ENCODE measurements around the gene VPREB3. TPM values are rescaled to one million over a fixed set of nuclear protein-coding genes. Genes with fewer than 3 reads are reported as not detected.
A peak's percentile ranks its signal among the peaks of the same experiment; 100 is the strongest.
"Not testable (repeated sequence)": the region's sequence is repeated elsewhere in the genome, so short reads cannot be mapped to it uniquely, and the experiment has no call there.

VPREB3 gene
- polyA plus RNA-seq, 4 donors = 0.51 to 1.1 (median 0.77) TPM

- DNase-seq (ENCODE audit: low read depth in 4 of 4, low spot score in 2 of 4) = no peak
Measured at GRCh38 chr22:23745791-23746190, 8.4 kb downstream of the VPREB3 start.

- DNase-seq (ENCODE audit: low read depth in 4 of 4, low spot score in 2 of 4) = no peak
Measured at GRCh38 chr22:23744485-23744884, 9.7 kb downstream of the VPREB3 start.

DNA sequence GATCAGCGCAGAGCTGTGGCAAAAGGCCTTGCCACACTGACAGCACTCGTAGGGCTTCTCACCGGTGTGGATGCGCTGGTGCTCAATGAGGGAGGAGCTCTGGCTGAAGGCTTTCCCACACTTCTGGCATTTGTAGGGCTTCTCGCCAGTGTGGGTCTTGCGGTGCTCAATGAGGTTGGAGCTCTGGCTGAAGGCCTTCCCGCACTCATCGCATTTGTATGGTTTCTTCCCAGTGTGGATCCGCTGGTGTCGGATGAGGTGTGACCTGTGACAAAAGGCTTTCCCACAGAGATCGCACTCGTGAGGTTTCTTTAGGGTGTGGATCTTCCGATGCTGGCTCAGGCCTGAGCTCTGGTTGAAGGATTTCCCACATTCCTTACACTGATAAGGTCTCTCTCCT, 10.2 kb downstream of the VPREB3 start:
- no peak for DNase-seq (ENCODE audit: low read depth in 4 of 4, low spot score in 2 of 4)

DNA sequence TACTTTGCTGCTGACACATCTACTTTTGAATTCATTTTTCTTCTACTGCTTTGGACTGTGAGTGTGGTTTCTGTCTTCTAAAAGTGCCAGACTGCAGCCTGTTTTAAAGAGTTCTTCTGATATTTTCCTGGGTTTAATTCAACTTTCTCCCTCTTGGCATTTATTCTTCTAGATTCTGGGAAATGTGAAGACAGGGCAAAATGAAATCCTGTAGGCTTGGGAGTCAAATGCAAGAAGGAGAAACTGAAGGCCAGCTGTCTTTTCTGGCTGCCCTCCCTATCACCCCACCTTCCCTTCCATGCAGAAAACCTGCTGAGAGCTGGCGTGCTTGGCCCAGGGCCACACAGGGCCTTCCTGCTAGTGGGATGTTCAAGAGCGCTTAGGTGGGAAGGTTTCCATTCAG, 10.9 kb downstream of the VPREB3 start:
- no peak for DNase-seq (ENCODE audit: low read depth in 4 of 4, low spot score in 2 of 4)

DNA sequence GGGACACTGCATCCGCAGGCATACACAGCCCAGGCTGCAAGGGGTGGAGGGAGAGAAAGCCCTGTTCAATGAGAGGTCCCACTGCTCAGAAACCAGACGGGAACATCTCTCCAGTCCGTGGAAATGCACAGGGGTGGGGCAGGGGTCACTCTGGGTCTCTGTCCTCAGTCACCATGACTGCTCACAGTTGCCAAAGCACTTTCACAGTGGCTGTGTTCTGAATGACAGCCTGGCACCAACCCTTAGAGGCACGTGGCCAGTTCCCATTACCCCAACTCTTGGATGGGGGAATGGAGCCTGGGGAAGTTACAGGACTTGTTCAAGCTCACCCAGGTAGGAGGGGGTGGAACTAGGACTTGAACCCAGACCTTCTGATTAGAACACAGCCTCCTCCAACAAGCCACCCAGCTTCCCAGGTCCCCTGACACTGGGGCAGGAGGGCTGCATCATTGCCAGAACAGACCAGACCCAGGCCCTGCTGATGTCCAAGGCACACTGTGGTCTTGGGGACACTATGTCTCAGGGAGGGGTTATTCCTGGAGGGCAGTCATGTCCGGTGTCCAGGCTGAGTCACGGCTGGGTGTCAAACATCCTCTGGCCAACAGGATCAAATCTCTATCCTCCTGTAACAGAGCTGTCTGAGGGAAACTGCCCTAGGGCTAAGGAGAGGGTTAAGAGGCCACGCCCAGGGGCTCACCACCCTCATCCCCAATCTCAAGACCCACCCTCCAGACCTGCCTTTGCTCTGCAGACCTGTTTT, 11.5 kb downstream of the VPREB3 start:
- no peak for DNase-seq (ENCODE audit: low read depth in 4 of 4, low spot score in 2 of 4)

GRCh38 chr22:23737696-23738095, 16.5 kb downstream of the VPREB3 start:
- no peak for DNase-seq (ENCODE audit: low read depth in 4 of 4, low spot score in 2 of 4)

DNA sequence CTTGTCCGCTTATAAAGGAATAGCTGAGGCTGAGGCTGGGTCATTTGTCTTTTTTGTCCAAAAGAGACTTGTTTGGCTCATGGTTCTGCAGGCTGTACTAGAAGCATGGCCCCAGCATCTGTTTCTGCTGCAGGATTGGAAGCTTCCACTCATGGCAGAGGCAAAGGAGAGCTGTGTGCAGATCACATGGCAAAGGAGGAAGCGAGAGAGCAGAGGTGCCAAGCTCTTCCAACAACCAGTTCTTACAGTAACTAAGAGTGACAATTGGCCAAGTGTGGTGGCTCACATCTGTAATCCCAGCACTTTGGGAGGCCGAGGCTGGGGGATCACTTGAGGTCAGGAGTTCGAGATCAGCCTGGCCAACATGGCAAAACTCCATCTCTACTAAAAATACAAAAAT, 26.1 kb downstream of the VPREB3 start:
- not testable (repeated sequence) for DNase-seq (ENCODE audit: low read depth in 4 of 4, low spot score in 2 of 4)

- DNase-seq (ENCODE audit: low read depth in 4 of 4, low spot score in 2 of 4) = no peak
Measured at GRCh38 chr22:23722724-23723123, 31.5 kb downstream of the VPREB3 start.

GRCh38 chr22:23722160-23722559, 32.1 kb downstream of the VPREB3 start:
- no peak for DNase-seq (ENCODE audit: low read depth in 4 of 4, low spot score in 2 of 4)

DNA sequence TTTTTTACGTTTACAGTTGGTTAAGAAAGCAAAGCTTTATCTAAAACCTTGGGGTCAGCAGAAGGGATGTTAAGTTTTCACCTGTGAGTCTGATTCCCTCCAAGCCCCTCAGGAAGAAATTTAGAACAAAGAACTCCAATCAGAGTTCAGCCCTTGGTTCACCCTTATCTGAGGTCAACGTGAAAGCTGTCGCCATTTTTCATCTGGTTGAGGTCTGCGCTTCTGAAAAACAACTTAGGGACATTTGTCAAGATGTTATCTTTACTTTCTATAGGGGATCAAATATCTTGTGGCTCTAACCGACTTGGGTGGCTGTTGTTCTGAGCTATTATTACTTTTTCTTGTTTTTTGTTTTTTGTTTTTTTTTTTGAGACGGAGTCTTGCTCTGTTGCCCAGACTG, 33.4 kb downstream of the VPREB3 start:
- no peak for DNase-seq (ENCODE audit: low read depth in 4 of 4, low spot score in 2 of 4)

GRCh38 chr22:23718371-23719165, 35.7 kb downstream of the VPREB3 start:
- no peak for DNase-seq (ENCODE audit: low read depth in 4 of 4, low spot score in 2 of 4)

DNA sequence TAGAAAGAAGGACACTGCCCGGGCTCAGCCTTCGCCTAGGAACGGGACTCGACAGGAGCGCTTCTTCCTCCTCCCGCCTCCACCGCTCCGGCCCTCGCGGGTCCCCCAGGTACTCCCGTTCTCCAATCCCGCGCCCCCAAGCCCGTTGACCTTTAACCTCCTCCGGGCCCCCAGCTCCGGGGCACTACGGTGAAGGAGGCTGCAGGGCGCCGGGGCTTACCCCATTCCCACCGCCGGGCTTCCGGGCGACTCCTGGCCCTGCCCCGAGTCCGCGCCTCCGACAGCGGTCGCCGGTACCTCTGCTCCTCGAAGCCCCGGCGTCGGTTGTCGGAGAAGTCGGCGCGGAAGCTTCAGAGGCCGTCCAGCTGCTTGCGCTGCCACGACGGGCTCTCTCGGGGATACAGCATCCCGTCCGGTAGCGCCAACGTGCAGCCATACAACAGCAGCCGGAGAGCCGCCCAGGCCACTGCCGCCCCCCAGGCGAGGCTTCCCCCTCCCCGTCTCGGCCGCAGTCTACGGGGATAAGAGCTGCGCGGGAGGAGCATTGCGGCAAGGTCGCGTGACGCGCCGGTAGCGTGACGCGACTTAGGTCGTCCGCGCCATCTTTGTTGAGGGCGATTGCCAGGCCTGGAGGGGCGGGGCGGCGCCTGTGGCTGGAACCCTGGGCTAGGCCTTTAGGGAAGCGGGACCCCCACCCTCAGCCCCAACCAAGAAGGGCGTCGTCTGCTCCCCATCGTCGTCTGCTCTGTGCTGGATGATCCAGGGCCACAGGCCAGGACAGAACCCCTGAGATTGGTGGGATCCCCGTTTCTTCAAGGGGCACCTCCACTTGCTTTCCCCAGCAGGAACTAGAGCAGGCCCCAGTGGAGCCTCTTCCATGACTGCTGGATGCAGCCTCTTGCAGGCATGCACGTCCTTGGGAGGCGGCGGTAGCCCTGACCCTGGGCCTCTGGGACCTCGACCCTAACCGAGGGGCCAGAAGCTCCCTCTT, 37.1 kb downstream of the VPREB3 start:
- DNase-seq (ENCODE audit: low read depth in 4 of 4, low spot score in 2 of 4) = peak; percentile 63 to 80 (median 77)

DNA sequence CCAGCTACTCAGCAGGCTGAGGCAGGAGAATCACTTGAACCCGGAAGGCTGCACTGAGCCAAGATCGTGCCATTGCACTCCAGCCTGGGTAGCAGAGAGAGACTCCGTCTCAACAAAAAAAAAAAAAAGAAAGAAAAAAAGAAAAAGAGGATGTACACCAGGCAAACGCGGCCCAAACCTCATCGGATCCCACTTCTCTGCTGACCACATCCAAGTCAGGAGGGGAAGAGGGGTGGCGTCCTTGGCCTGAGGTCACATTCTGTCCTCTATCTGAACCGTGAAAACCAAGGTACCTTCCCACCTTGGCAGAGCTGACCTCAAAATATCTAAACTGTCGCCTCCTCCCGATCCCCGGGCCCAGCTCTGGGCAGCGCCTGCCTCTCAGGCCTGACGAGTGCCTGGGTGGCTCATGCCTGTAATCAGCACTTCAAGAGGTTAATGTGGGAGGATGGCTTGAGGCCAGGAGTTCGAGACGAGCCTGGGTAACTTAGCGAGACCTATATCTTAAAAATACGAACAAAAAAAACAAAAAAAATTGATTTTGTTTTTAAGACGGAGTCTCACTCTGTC, 38.3 kb downstream of the VPREB3 start:
- no peak for DNase-seq (ENCODE audit: low read depth in 4 of 4, low spot score in 2 of 4)

- no peak for DNase-seq (ENCODE audit: low read depth in 4 of 4, low spot score in 2 of 4)
Measured at GRCh38 chr22:23714596-23715578, 39.3 kb downstream of the VPREB3 start.

- DNase-seq (ENCODE audit: low read depth in 4 of 4, low spot score in 2 of 4) = no peak
Measured at GRCh38 chr22:23713696-23714595, 40.3 kb downstream of the VPREB3 start.

- DNase-seq (ENCODE audit: low read depth in 4 of 4, low spot score in 2 of 4) = no peak
Measured at GRCh38 chr22:23712256-23712655, 42.0 kb downstream of the VPREB3 start.

GRCh38 chr22:23709107-23709506, 45.1 kb downstream of the VPREB3 start:
- no peak for DNase-seq (ENCODE audit: low read depth in 4 of 4, low spot score in 2 of 4)

GRCh38 chr22:23708270-23708669, 46.0 kb downstream of the VPREB3 start:
- DNase-seq (ENCODE audit: low read depth in 4 of 4, low spot score in 2 of 4) = no peak

Measured in left renal cortex interstitium (tissue), 4 donors.